HepG2 (cell line): ENCODE measurements around the gene PELO. TPM values are rescaled to one million over a fixed set of nuclear protein-coding genes. Genes with fewer than 3 reads are reported as not detected.
A peak's percentile ranks its signal among the peaks of the same experiment; 100 is the strongest.

Experiments used
- AHR ChIP-seq: IDR thresholded peaks from 2 replicates; pipeline ENCODE4 v1.6.1; 2018; ENCODE audit warnings: missing genetic modification reagents, missing compliant biosample characterization
- ATF7 ChIP-seq, 2 experiments: fragments of 450-650 bp in 1 of 2; sonication (generic) in 1 of 2; formaldehyde crosslinking in 1 of 2; IDR thresholded peaks; 2 replicates each; pipeline versions ENCODE4 v1.4.0 to v1.6.1; 2016 to 2020; ENCODE audit warnings: antibody characterized with exemption in 1 of 2, mild to moderate bottlenecking in 1 of 2, missing genetic modification reagents in 1 of 2
- BHLHE40 ChIP-seq: IDR thresholded peaks from 2 replicates; pipeline ENCODE4 v1.6.1; 2011; ENCODE audit warnings: low read length, improper control_type of control experiment
- CBX2 ChIP-seq, 2 experiments: fragments of 200-600 bp in 1 of 2; sonication (generic); formaldehyde crosslinking in 1 of 2; IDR thresholded peaks; 2 replicates each; pipeline versions ENCODE4 v1.7.0 to v1.8.1; 2018 to 2022; ENCODE audit warnings: low read depth in 2 of 2, low read length in 1 of 2, mild to moderate bottlenecking in 1 of 2, missing genetic modification reagents in 1 of 2
- GTF3A ChIP-seq: sonication (generic); formaldehyde crosslinking; conservative IDR thresholded peaks from 2 replicates; pipeline ENCODE4 v1.4.0; 2020; ENCODE audit warnings: mild to moderate bottlenecking, missing genetic modification reagents
- IKZF4 ChIP-seq: sonication (generic); formaldehyde crosslinking; IDR thresholded peaks from 2 replicates; pipeline ENCODE4 v1.5.1; 2020; ENCODE audit warnings: borderline replicate concordance, mild to moderate bottlenecking, low read depth, missing genetic modification reagents; ENCODE audit errors: not compliant biosample characterization
- JUND ChIP-seq: sonication (generic); formaldehyde crosslinking; IDR thresholded peaks from 2 replicates; pipeline ENCODE4 v1.8.0; 2022; ENCODE audit warnings: mild to moderate bottlenecking, missing genetic modification reagents
- REPIN1 ChIP-seq: sonication (generic); formaldehyde crosslinking; IDR thresholded peaks from 2 replicates; pipeline ENCODE4 v1.8.0; 2022; ENCODE audit warnings: missing genetic modification reagents, low read depth, mild to moderate bottlenecking, borderline replicate concordance
- RORA ChIP-seq: sonication (generic); formaldehyde crosslinking; IDR thresholded peaks from 2 replicates; pipeline ENCODE4 v1.5.0; 2020; ENCODE audit warnings: mild to moderate bottlenecking, missing genetic modification reagents, moderate library complexity
- SNAPC2 ChIP-seq: sonication (generic); formaldehyde crosslinking; IDR thresholded peaks from 2 replicates; pipeline ENCODE4 v1.8.1; 2022; ENCODE audit warnings: mild to moderate bottlenecking, missing genetic modification reagents
- ZBTB7A ChIP-seq: sonication (generic); formaldehyde crosslinking; IDR thresholded peaks from 2 replicates; pipeline ENCODE4 v1.8.0; 2022; ENCODE audit warnings: mild to moderate bottlenecking, missing genetic modification reagents
- ZFP41 ChIP-seq: sonication (generic); formaldehyde crosslinking; IDR thresholded peaks from 2 replicates; pipeline ENCODE4 v1.4.0; 2020; ENCODE audit warnings: mild to moderate bottlenecking, missing genetic modification reagents, borderline replicate concordance
- ZNF224 ChIP-seq: sonication (generic); formaldehyde crosslinking; IDR thresholded peaks from 2 replicates; pipeline ENCODE4 v1.5.0; 2020; ENCODE audit warnings: mild to moderate bottlenecking, missing genetic modification reagents
- ZNF790 ChIP-seq: sonication (generic); formaldehyde crosslinking; IDR thresholded peaks from 2 replicates; pipeline ENCODE4 v1.8.0; 2022; ENCODE audit warnings: missing genetic modification reagents, mild to moderate bottlenecking, borderline replicate concordance
- ZNF83 ChIP-seq: sonication (generic); formaldehyde crosslinking; IDR thresholded peaks from 2 replicates; pipeline ENCODE4 v1.4.0; 2020; ENCODE audit warnings: missing genetic modification reagents, mild to moderate bottlenecking, borderline replicate concordance
- polyA plus RNA-seq, 8 experiments: library from polyadenylated mRNA; depleted of rRNA in 3 of 8; stranded (reverse) in 7 of 8; unstranded in 1 of 8; fragments of >200 nt; fragmentation: Illumina TruSeq in 4 of 8; extraction: Trizol in 4 of 8; gene quantifications; 2 replicates each; pipeline versions ENCODE4 v1.2.1 to v1.2.3, GENCODE V29; 2011 to 2016; ENCODE audit warnings: low read depth in 4 of 8, missing spikeins in 1 of 8, mixed read lengths in 1 of 8; ENCODE audit not compliant: insufficient read depth in 1 of 8
- total RNA-seq, 5 experiments: library from RNA; depleted of rRNA; stranded (reverse); fragments of >200 nt; fragmentation: Illumina TruSeq; extraction: Trizol; gene quantifications; 2 replicates each; pipeline ENCODE4 v1.2.3, GENCODE V29; 2016; ENCODE audit warnings: low read depth in 1 of 5
- TF ChIP-seq, protein P1 (sequence below): sonication (generic); formaldehyde crosslinking; IDR thresholded peaks from 2 replicates; pipeline ENCODE4 v1.5.0; 2020; ENCODE audit warnings: mild to moderate bottlenecking, missing genetic modification reagents, borderline replicate concordance
- TF ChIP-seq, protein P2 (sequence below): sonication (generic); formaldehyde crosslinking; IDR thresholded peaks from 2 replicates; pipeline ENCODE4 v1.5.1; 2020; ENCODE audit warnings: mild to moderate bottlenecking, missing genetic modification reagents, moderate library complexity
- TF ChIP-seq, protein P3 (sequence below): sonication (generic); formaldehyde crosslinking; IDR thresholded peaks from 2 replicates; pipeline ENCODE4 v1.5.0; 2020; ENCODE audit warnings: missing genetic modification reagents
- TF ChIP-seq, protein P4 (sequence below): sonication (generic); formaldehyde crosslinking; IDR thresholded peaks from 2 replicates; pipeline ENCODE4 v1.4.0; 2020; ENCODE audit warnings: mild to moderate bottlenecking, low read depth, missing genetic modification reagents
- TF ChIP-seq, protein P5 (sequence below): sonication (generic); formaldehyde crosslinking; IDR thresholded peaks from 2 replicates; pipeline ENCODE4 v1.8.1; 2023; ENCODE audit warnings: missing genetic modification reagents, inconsistent platforms, borderline replicate concordance
- TF ChIP-seq, protein P6 (sequence below): sonication (generic); formaldehyde crosslinking; IDR thresholded peaks from 2 replicates; pipeline ENCODE4 v1.4.0; 2020; ENCODE audit warnings: missing genetic modification reagents, low read depth, mild to moderate bottlenecking, borderline replicate concordance

PELO gene
- total and polyA plus RNA-seq, 2 of the 13 experiments (the other 11 are each of a cell fraction or from before 2014, with no cell fraction given) = 19.0 to 23.9 TPM

DNA sequence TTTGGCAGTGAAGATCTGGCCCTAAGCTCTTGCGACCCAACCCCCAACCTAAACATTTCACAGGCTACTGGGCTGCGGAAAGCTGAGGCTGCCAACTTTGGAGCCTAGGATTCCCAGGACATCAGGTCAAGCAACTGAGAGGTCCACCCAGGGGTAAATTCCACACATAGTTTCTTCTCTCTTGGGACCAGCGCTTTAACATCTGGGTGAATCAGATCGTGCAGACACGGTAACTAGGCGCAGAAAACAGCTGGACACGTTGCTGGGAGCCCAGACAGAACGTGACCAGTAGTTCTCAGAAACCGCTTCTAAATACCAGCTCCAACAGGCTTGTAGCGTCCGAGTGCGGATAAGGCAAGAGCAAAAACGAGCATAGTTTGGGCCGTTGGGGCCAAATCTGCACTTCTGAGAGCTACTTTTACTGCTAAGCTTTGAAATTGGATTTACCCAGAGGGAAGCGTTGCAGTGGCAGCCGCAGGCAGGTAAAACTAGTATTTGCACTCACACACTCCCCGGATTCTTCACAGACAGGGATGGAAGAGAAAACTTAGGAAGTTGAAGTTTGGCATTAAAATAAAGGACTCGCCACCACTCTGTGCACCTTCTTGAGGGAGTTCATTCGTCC lies 11.8 kb downstream of the PELO start (continued):
- TF ChIP-seq, protein P1, sequence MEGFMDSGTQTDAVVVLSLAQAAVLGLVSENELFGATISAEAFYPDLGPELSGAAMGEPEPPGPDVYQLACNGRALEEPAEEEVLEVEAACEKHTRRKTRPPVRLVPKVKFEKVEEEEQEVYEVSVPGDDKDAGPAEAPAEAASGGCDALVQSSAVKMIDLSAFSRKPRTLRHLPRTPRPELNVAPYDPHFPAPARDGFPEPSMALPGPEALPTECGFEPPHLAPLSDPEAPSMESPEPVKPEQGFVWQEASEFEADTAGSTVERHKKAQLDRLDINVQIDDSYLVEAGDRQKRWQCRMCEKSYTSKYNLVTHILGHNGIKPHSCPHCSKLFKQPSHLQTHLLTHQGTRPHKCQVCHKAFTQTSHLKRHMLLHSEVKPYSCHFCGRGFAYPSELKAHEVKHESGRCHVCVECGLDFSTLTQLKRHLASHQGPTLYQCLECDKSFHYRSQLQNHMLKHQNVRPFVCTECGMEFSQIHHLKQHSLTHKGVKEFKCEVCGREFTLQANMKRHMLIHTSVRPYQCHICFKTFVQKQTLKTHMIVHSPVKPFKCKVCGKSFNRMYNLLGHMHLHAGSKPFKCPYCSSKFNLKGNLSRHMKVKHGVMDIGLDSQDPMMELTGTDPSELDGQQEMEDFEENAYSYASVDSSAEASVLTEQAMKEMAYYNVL = no peak
- no peak for TF ChIP-seq ZFP41 (CRISPR knock-in tag)
- TF ChIP-seq ZNF224 (CRISPR knock-in tag) = peak; percentile 25; the same call in 1 of the 2 replicates
- no peak for TF ChIP-seq JUND (CRISPR knock-in tag)
- no peak for TF ChIP-seq ZNF790 (CRISPR knock-in tag)
- no peak for TF ChIP-seq IKZF4 (CRISPR knock-in tag)
- no peak for TF ChIP-seq CBX2 (IDR thresholded peaks at IDR 0.05; ENCODE audit: low read depth, low read length)
- TF ChIP-seq CBX2 (CRISPR knock-in tag; IDR thresholded peaks at IDR 0.05; ENCODE audit: low read depth) = no peak
- TF ChIP-seq SNAPC2 (CRISPR knock-in tag) = peak; percentile 66; the same call in 1 of the 2 replicates
- peak; percentile 77; the same call in 1 of the 2 replicates for TF ChIP-seq BHLHE40
- TF ChIP-seq, protein P2, sequence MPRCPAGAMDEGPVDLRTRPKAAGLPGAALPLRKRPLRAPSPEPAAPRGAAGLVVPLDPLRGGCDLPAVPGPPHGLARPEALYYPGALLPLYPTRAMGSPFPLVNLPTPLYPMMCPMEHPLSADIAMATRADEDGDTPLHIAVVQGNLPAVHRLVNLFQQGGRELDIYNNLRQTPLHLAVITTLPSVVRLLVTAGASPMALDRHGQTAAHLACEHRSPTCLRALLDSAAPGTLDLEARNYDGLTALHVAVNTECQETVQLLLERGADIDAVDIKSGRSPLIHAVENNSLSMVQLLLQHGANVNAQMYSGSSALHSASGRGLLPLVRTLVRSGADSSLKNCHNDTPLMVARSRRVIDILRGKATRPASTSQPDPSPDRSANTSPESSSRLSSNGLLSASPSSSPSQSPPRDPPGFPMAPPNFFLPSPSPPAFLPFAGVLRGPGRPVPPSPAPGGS (CRISPR knock-in tag) = 0 out of 2 replicates have a peak, but pooled peaks have one; percentile 10
- no peak for TF ChIP-seq AHR (CRISPR knock-in tag)
- no peak for TF ChIP-seq ATF7 (IDR thresholded peaks at IDR 0.05)
- no peak for TF ChIP-seq ATF7 (CRISPR knock-in tag; IDR thresholded peaks at IDR 0.05)
- peak; percentile 19; the same call in 1 of the 2 replicates for TF ChIP-seq REPIN1
- no peak for TF ChIP-seq RORA
- TF ChIP-seq, protein P3, sequence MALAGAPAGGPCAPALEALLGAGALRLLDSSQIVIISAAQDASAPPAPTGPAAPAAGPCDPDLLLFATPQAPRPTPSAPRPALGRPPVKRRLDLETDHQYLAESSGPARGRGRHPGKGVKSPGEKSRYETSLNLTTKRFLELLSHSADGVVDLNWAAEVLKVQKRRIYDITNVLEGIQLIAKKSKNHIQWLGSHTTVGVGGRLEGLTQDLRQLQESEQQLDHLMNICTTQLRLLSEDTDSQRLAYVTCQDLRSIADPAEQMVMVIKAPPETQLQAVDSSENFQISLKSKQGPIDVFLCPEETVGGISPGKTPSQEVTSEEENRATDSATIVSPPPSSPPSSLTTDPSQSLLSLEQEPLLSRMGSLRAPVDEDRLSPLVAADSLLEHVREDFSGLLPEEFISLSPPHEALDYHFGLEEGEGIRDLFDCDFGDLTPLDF (CRISPR knock-in tag) = no peak
- TF ChIP-seq, protein P4, sequence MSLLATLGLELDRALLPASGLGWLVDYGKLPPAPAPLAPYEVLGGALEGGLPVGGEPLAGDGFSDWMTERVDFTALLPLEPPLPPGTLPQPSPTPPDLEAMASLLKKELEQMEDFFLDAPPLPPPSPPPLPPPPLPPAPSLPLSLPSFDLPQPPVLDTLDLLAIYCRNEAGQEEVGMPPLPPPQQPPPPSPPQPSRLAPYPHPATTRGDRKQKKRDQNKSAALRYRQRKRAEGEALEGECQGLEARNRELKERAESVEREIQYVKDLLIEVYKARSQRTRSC (CRISPR knock-in tag) = no peak
- TF ChIP-seq ZNF83 (CRISPR knock-in tag) = 0 out of 2 replicates have a peak, but pooled peaks have one; percentile 25
- TF ChIP-seq, protein P5, sequence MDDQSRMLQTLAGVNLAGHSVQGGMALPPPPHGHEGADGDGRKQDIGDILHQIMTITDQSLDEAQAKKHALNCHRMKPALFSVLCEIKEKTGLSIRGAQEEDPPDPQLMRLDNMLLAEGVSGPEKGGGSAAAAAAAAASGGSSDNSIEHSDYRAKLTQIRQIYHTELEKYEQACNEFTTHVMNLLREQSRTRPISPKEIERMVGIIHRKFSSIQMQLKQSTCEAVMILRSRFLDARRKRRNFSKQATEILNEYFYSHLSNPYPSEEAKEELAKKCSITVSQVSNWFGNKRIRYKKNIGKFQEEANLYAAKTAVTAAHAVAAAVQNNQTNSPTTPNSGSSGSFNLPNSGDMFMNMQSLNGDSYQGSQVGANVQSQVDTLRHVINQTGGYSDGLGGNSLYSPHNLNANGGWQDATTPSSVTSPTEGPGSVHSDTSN (CRISPR knock-in tag) = no peak
- TF ChIP-seq ZBTB7A (CRISPR knock-in tag) = no peak
- TF ChIP-seq GTF3A = no peak
- TF ChIP-seq, protein P6, sequence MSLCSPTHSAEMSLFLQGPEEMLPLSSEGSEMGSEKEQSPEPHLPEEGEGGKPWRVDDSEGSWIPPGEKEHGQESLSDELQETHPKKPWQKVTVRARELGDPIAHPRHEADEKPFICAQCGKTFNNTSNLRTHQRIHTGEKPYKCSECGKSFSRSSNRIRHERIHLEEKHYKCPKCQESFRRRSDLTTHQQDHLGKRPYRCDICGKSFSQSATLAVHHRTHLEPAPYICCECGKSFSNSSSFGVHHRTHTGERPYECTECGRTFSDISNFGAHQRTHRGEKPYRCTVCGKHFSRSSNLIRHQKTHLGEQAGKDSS (CRISPR knock-in tag) = no peak
